H1 (cell line): ENCODE measurements around the gene NR2C2. TPM values are rescaled to one million over a fixed set of nuclear protein-coding genes. Genes with fewer than 3 reads are reported as not detected.

Source experiments
- CTCF ChIA-PET: fragments of 300-600 bp; sonication (Branson Sonifier 250); formaldehyde crosslinking; loops from one replicate; lab custom pipeline; 2021; ENCODE audit not compliant: partially characterized antibody; lab: Charles Lee
- POLR2A ChIA-PET: fragments of 300-600 bp; sonication (Branson Sonifier 250); formaldehyde crosslinking; loops from one replicate; lab custom pipeline; 2021; ENCODE audit warnings: inconsistent platforms; ENCODE audit not compliant: partially characterized antibody; lab: Charles Lee
- DNase-seq, 2 experiments: peaks; one replicate each; pipeline versions ENCODE4 v3.0.0 to v3.0.0-alpha.2; 2010 to 2022; ENCODE audit warnings: low spot score in 2 of 2, low read depth in 1 of 2, mixed read lengths in 1 of 2
- FAIRE-seq: peaks from 2 replicates; lab custom pipeline; 2011; peaks lifted over from hg19 to GRCh38; lab: Jason Lieb, UNC
- H2AFZ ChIP-seq: 2 replicates; pipeline ENCODE4 v1.8.1; 2012; ENCODE audit warnings: low read length, inconsistent platforms
- H2AK5ac ChIP-seq: 2 replicates; pipeline ENCODE4 v1.6.1; 2013; ENCODE audit warnings: low read depth, low read length
- H2BK120ac ChIP-seq: replicated peaks from 2 replicates; pipeline ENCODE3; 2013; ENCODE audit warnings: low read depth, low read length, inconsistent platforms
- H2BK12ac ChIP-seq: 2 replicates; pipeline ENCODE4 v1.6.1; 2013; ENCODE audit warnings: low read depth, low read length
- H2BK15ac ChIP-seq: 2 replicates; pipeline ENCODE4 v1.6.1; 2013; ENCODE audit warnings: low read length
- H2BK20ac ChIP-seq: 2 replicates; pipeline ENCODE4 v1.6.1; 2013; ENCODE audit warnings: low read length
- H2BK5ac ChIP-seq: 2 replicates; pipeline ENCODE4 v1.6.1; 2013; ENCODE audit warnings: low read depth, low read length
- H3K14ac ChIP-seq: 2 replicates; pipeline ENCODE4 v1.6.1; 2013; ENCODE audit warnings: inconsistent platforms; ENCODE audit not compliant: insufficient read length
- H3K18ac ChIP-seq: 2 replicates; pipeline ENCODE4 v1.6.1; 2013; ENCODE audit warnings: low read length; ENCODE audit errors: extremely low read depth
- H3K23ac ChIP-seq: 2 replicates; pipeline ENCODE4 v1.6.1; 2013; ENCODE audit warnings: inconsistent platforms; ENCODE audit not compliant: insufficient read length
- H3K23me2 ChIP-seq: 2 replicates; pipeline ENCODE4 v1.6.1; 2013; ENCODE audit warnings: low read depth, low read length
- H3K27ac ChIP-seq: 2 replicates; pipeline ENCODE4 v1.6.1; 2011; ENCODE audit warnings: low read depth, low read length, inconsistent platforms
- H3K27me3 ChIP-seq, 4 experiments: replicated peaks in 1 of 4; 1 replicate in 1 of 4; 2 replicates in 3 of 4; pipeline versions ENCODE4 v1.6.1 to v1.8.1; 2011 to 2013; ENCODE audit warnings: low read length in 3 of 4, mild to moderate bottlenecking in 3 of 4, inconsistent platforms in 2 of 4, mixed read lengths in 2 of 4, moderate library complexity in 1 of 4; ENCODE audit not compliant: control insufficient read depth in 3 of 4, insufficient read depth in 3 of 4; ENCODE audit errors: extremely low read depth in 1 of 4
- H3K36me3 ChIP-seq, 4 experiments: 2 replicates each; pipeline versions ENCODE4 v1.6.1 to v1.8.1; 2011 to 2013; ENCODE audit warnings: mild to moderate bottlenecking in 4 of 4, low read length in 3 of 4, moderate library complexity in 2 of 4, control low read depth in 1 of 4, inconsistent platforms in 1 of 4; ENCODE audit not compliant: insufficient read depth in 4 of 4, control insufficient read depth in 2 of 4
- H3K4ac ChIP-seq: replicated peaks from 2 replicates; pipeline ENCODE3; 2013; ENCODE audit warnings: low read length, low read depth, mixed read lengths, inconsistent platforms; ENCODE audit not compliant: insufficient read length
- H3K4me1 ChIP-seq, 4 experiments: replicated peaks in 1 of 4; 1 replicate in 1 of 4; 2 replicates in 3 of 4; pipeline versions ENCODE4 v1.6.1 to v1.8.1; 2011 to 2013; ENCODE audit warnings: low read length in 3 of 4, inconsistent platforms in 2 of 4, mixed read lengths in 1 of 4; ENCODE audit not compliant: insufficient read depth in 4 of 4, control insufficient read depth in 3 of 4
- H3K4me2 ChIP-seq, 2 experiments: 2 replicates each; pipeline versions ENCODE4 v1.6.1 to v1.8.1; 2011 to 2013; ENCODE audit warnings: low read depth in 2 of 2, low read length in 2 of 2, control low read depth in 1 of 2, inconsistent platforms in 1 of 2, mild to moderate bottlenecking in 1 of 2; ENCODE audit not compliant: insufficient read depth in 1 of 2
- H3K4me3 ChIP-seq, 4 experiments: fragments of 200-600, 300-600 bp in 1 of 4; sonication (generic), shearing (Covaris generic), sonication (Bioruptor Twin) in 1 of 4; 2 replicates each; pipeline versions ENCODE4 v1.5.1 to v1.8.1; 2011 to 2016; ENCODE audit warnings: low read length in 4 of 4, low read depth in 3 of 4, control low read depth in 2 of 4, inconsistent platforms in 2 of 4, mild to moderate bottlenecking in 2 of 4, mixed read lengths in 1 of 4, moderate library complexity in 1 of 4; ENCODE audit not compliant: insufficient read depth in 2 of 4; ENCODE audit errors: extremely low read depth in 1 of 4
- H3K56ac ChIP-seq: replicated peaks from 2 replicates; pipeline ENCODE3; 2013; ENCODE audit warnings: low read depth, mild to moderate bottlenecking, mixed read lengths, low read length, inconsistent platforms; ENCODE audit not compliant: insufficient read length
- H3K79me1 ChIP-seq: 2 replicates; pipeline ENCODE4 v1.6.1; 2013; ENCODE audit warnings: low read depth, low read length, control low read depth
- H3K79me2 ChIP-seq, 2 experiments: 2 replicates each; pipeline versions ENCODE4 v1.6.1 to v1.8.1; 2012 to 2013; ENCODE audit warnings: low read length in 2 of 2, mild to moderate bottlenecking in 2 of 2, inconsistent platforms in 1 of 2; ENCODE audit not compliant: insufficient read depth in 2 of 2, control insufficient read depth in 1 of 2
- H3K9ac ChIP-seq, 4 experiments: replicated peaks in 1 of 4; 1 replicate in 1 of 4; 2 replicates in 3 of 4; pipeline versions ENCODE4 v1.6.1 to v1.8.1; 2011 to 2013; ENCODE audit warnings: low read depth in 3 of 4, low read length in 3 of 4, control low read depth in 2 of 4, mild to moderate bottlenecking in 2 of 4, moderate library complexity in 2 of 4, inconsistent platforms in 1 of 4; ENCODE audit errors: extremely low read depth in 1 of 4
- H3K9me3 ChIP-seq, 2 experiments: 2 replicates each; pipeline versions ENCODE4 v1.6.1 to v1.8.1; 2012 to 2013; ENCODE audit warnings: mild to moderate bottlenecking in 2 of 2, moderate library complexity in 2 of 2, control low read depth in 1 of 2, inconsistent platforms in 1 of 2, low read depth in 1 of 2, low read length in 1 of 2, mixed read lengths in 1 of 2; ENCODE audit not compliant: insufficient read depth in 2 of 2
- H4K20me1 ChIP-seq, 2 experiments: replicated peaks in 1 of 2; 2 replicates each; pipeline versions ENCODE3 to v1.8.1; 2011 to 2013; ENCODE audit warnings: inconsistent platforms in 2 of 2, low read length in 2 of 2, mild to moderate bottlenecking in 1 of 2; ENCODE audit not compliant: insufficient read depth in 2 of 2, control insufficient read depth in 1 of 2
- H4K5ac ChIP-seq: 2 replicates; pipeline ENCODE4 v1.6.1; 2013; ENCODE audit warnings: low read length, low read depth, mixed read lengths, inconsistent platforms; ENCODE audit not compliant: insufficient read length
- H4K8ac ChIP-seq: 2 replicates; pipeline ENCODE4 v1.8.0; 2013; ENCODE audit warnings: mild to moderate bottlenecking, moderate library complexity, low read length, inconsistent platforms; ENCODE audit not compliant: insufficient read depth; ENCODE audit errors: extremely low read depth
- H4K91ac ChIP-seq: replicated peaks from 2 replicates; pipeline ENCODE3; 2013; ENCODE audit warnings: low read length, mixed read lengths, inconsistent platforms; ENCODE audit not compliant: insufficient read length
- ASH2L ChIP-seq: fragments of 200-600, 300-600 bp; sonication (generic); IDR thresholded peaks from one replicate; pipeline ENCODE4 v1.7.1; 2017; ENCODE audit warnings: low read length
- BACH1 ChIP-seq: IDR thresholded peaks from 2 replicates; pipeline ENCODE4 v1.6.1; 2012; ENCODE audit warnings: low read length, improper control_type of control experiment
- BRCA1 ChIP-seq: IDR thresholded peaks from 2 replicates; pipeline ENCODE4 v1.6.1; 2012; ENCODE audit warnings: low read depth, low read length, improper control_type of control experiment
- CBX5 ChIP-seq: fragments of 300-800, 300-1000 bp; sonication (generic); IDR thresholded peaks from 2 replicates; pipeline ENCODE4 v1.7.1; 2016; ENCODE audit warnings: antibody characterized with exemption, low read length, low read depth
- CREB1 ChIP-seq: IDR thresholded peaks from 2 replicates; pipeline ENCODE4 v1.6.1; 2012; ENCODE audit warnings: inconsistent platforms
- FOSL1 ChIP-seq: IDR thresholded peaks from 2 replicates; pipeline ENCODE4 v1.6.1; 2011; ENCODE audit warnings: mild to moderate bottlenecking, low read depth, low read length, moderate library complexity; ENCODE audit not compliant: insufficient read depth
- KDM5A ChIP-seq: fragments of 200-600 bp; IDR thresholded peaks from 2 replicates; pipeline ENCODE4 v1.7.1; 2012; ENCODE audit warnings: mild to moderate bottlenecking, low read length, inconsistent platforms, mixed read lengths
- RNF2 ChIP-seq: fragments of 200-900, 300-1000 bp; sonication (generic); IDR thresholded peaks from 2 replicates; pipeline ENCODE4 v1.7.1; 2016; ENCODE audit warnings: borderline replicate concordance, low read depth, mild to moderate bottlenecking, antibody characterized with exemption, low read length; ENCODE audit not compliant: poor library complexity, severe bottlenecking; ENCODE audit errors: missing control alignments
- TAF1 ChIP-seq: IDR thresholded peaks from 2 replicates; pipeline ENCODE4 v1.6.1; 2011; ENCODE audit warnings: mild to moderate bottlenecking, low read depth, low read length
- TAF7 ChIP-seq: optimal IDR thresholded peaks from 2 replicates; pipeline ENCODE3; 2011; ENCODE audit warnings: low read depth, mild to moderate bottlenecking, inconsistent platforms, low read length, moderate library complexity, borderline replicate concordance
- YY1 ChIP-seq: IDR thresholded peaks from 2 replicates; pipeline ENCODE4 v1.6.1; 2011; ENCODE audit warnings: low read depth, mild to moderate bottlenecking, low read length
- WGBS, 2 experiments: shearing (Covaris generic) in 1 of 2; methylation state at CpG; one replicate each; pipeline versions ENCODE4 v1.1.6 to v1.1.7; 2013 to 2015; ENCODE audit warnings: low lambda C conversion rate in 2 of 2, mixed read lengths in 2 of 2, inconsistent platforms in 1 of 2, low coverage in 1 of 2, missing lambda C conversion rate in 1 of 2; ENCODE audit not compliant: insufficient replicate concordance in 2 of 2, insufficient coverage in 1 of 2, insufficient read length in 1 of 2; ENCODE audit errors: extremely low coverage in 1 of 2, missing lambda C conversion rate in 1 of 2; 5-methylcytosine and 5-hydroxymethylcytosine counted together
- polyA plus RNA-seq, 7 experiments: library from polyadenylated mRNA; depleted of rRNA in 3 of 7; stranded (reverse) in 5 of 7; unstranded in 2 of 7; fragments of >200 nt in 5 of 7; fragments of 200-250 nt in 2 of 7; gene quantifications; 1 replicate in 5 of 7; 2 replicates in 1 of 7; 4 replicates in 1 of 7; pipeline versions ENCODE4 v1.2.1 to v1.2.3, GENCODE V29; 2011 to 2013; ENCODE audit warnings: missing spikeins in 2 of 7, mixed read lengths in 2 of 7
- total RNA-seq: library from RNA; stranded (reverse); fragmentation: NEBNext Ultra II Directional; extraction: Animal tissue kit (Norgen Biotek cat#: 25700); gene quantifications from 2 replicates; pipeline ENCODE4 v1.2.1, GENCODE V29; 2021
- TF ChIP-seq, protein P1 (sequence below): IDR thresholded peaks from 2 replicates; pipeline ENCODE4 v1.6.1; 2012; ENCODE audit warnings: low read length, inconsistent platforms
- TF ChIP-seq, protein P2 (sequence below): IDR thresholded peaks from 2 replicates; pipeline ENCODE4 v1.6.1; 2012; ENCODE audit warnings: inconsistent platforms

Gene NR2C2
- total and polyA plus RNA-seq, 2 of the 8 experiments (the other 6 are each of a cell fraction or from before 2014, with no cell fraction given): 16.6 to 44.4 TPM

DNA sequence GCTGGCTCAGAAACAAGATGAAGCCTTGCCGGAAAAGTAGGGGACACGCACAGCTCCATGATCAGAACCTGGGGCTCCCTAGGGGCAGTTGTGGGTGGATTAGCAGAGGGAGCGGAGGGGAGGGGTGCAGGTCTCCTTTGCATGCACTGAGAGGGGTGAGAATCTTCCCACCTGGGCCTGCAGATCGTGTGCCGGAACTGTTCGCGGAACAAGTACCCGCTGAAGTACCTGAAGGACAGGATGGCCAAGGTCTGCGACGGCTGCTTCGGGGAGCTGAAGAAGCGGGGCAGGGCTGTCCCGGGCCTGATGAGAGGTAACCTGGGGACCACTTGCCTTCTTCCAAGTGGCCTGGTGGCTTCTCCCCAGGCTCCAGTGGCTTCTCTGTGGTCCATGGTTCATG, 24.5 kb upstream of the NR2C2 start:
- Histone ChIP-seq H3K4me3 (no peak overlapping the region), H4K8ac (no peak overlapping the region; the same call in 1 of the 2 replicates), H4K5ac (no peak overlapping the region), H2BK15ac (no peak overlapping the region), H3K4ac (no peak overlapping the region), H2BK20ac (no peak overlapping the region), H3K9ac (no peak overlapping the region), H3K4me2 (no peak overlapping the region), H3K23me2 (no peaks in the 10 kb centered on the region), H3K9me3 (no peaks in the 10 kb centered on the region), H2AFZ (no peak overlapping the region), H3K4me1 (peaks cover 0 to 9% (median 1%) of the 10 kb centered on the region in 4 experiments; a peak in 4 of 7 replicates), H2BK5ac (no peak overlapping the region), H2AK5ac (no peak overlapping the region), H3K36me3 (no peaks in the 10 kb centered on the region), H3K56ac (no peak overlapping the region), H4K20me1 (peaks cover 0 to 2% of the 10 kb centered on the region in 2 experiments), H3K27ac (no peak overlapping the region), H3K79me2 (no peaks in the 10 kb centered on the region), H2BK120ac (no peak overlapping the region), H3K27me3 (no peaks in the 10 kb centered on the region), H3K18ac (no peak overlapping the region), H2BK12ac (no peak overlapping the region), H3K79me1 (no peaks in the 10 kb centered on the region), H3K14ac (no peak overlapping the region), H4K91ac (no peak overlapping the region), H3K23ac (no peak overlapping the region)
- DNase-seq (no peak), FAIRE-seq (no peak)
- CTCF ChIA-PET: interaction anchor here (0.9 to 21.0 kb wide), 17 partner anchors 12 to 254 kb away, joined by 3 to 337 read pairs (median 7); partner anchors contain the start of gene C3orf20
- WGBS, 2 experiments: 89% methylated on average over 13 of the region's 13 CpGs; no CpG with 5 or more reads in 1 of the 2 experiments
- POLR2A ChIA-PET: no interaction called here
- TF ChIP-seq CREB1: no peak
- no peak for TF ChIP-seq CBX5
- TF ChIP-seq TAF7: no peak
- TF ChIP-seq ASH2L: no peak
- no peak for TF ChIP-seq TAF1
- no peak for TF ChIP-seq FOSL1
- no peak for TF ChIP-seq BACH1
- no peak for TF ChIP-seq YY1
- TF ChIP-seq, protein P1, sequence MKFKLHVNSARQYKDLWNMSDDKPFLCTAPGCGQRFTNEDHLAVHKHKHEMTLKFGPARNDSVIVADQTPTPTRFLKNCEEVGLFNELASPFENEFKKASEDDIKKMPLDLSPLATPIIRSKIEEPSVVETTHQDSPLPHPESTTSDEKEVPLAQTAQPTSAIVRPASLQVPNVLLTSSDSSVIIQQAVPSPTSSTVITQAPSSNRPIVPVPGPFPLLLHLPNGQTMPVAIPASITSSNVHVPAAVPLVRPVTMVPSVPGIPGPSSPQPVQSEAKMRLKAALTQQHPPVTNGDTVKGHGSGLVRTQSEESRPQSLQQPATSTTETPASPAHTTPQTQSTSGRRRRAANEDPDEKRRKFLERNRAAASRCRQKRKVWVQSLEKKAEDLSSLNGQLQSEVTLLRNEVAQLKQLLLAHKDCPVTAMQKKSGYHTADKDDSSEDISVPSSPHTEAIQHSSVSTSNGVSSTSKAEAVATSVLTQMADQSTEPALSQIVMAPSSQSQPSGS: no peak
- TF ChIP-seq RNF2: no peak
- TF ChIP-seq BRCA1: no peak
- no peak for TF ChIP-seq KDM5A
- TF ChIP-seq, protein P2, sequence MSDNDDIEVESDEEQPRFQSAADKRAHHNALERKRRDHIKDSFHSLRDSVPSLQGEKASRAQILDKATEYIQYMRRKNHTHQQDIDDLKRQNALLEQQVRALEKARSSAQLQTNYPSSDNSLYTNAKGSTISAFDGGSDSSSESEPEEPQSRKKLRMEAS: no peak
